Neural cell (in vitro differentiated cells): ENCODE data around the gene TBX2. TPM values are rescaled to one million over a fixed set of nuclear protein-coding genes. Genes with fewer than 3 reads are reported as not detected.

Experiments
- H2AFZ ChIP-seq: fragments of 200-600, 300-800 bp; sonication (generic), shearing (Covaris generic); 2 replicates; pipeline ENCODE4 v1.6.0; 2014; ENCODE audit warnings: low read depth, mild to moderate bottlenecking, antibody characterized with exemption, low read length, moderate library complexity
- H3F3A ChIP-seq: fragments of 200-600 bp; shearing (Covaris generic); 2 replicates; pipeline ENCODE4 v1.6.1; 2016; ENCODE audit warnings: mild to moderate bottlenecking, moderate library complexity, mixed read lengths, antibody characterized with exemption, low read length; ENCODE audit not compliant: insufficient read depth, poor library complexity, severe bottlenecking
- H3K27ac ChIP-seq: fragments of 200-600, 300-800 bp; sonication (generic), shearing (Covaris generic); 2 replicates; pipeline ENCODE4 v1.5.1; 2014; ENCODE audit warnings: mild to moderate bottlenecking, low read length, moderate library complexity
- H3K27me3 ChIP-seq: fragments of 300-800, 200-600 bp; sonication (generic), shearing (Covaris generic); 2 replicates; pipeline ENCODE4 v1.6.0; 2014; ENCODE audit warnings: mild to moderate bottlenecking, low read depth, low read length, moderate library complexity; ENCODE audit not compliant: insufficient read depth
- H3K36me3 ChIP-seq: fragments of 300-800, 200-600 bp; sonication (generic), shearing (Covaris generic); 2 replicates; pipeline ENCODE4 v1.5.1; 2014; ENCODE audit warnings: mild to moderate bottlenecking, antibody characterized with exemption, low read length, moderate library complexity; ENCODE audit not compliant: insufficient read depth
- H3K4me2 ChIP-seq: fragments of 300-800, 200-600 bp; sonication (generic), shearing (Covaris generic); 2 replicates; pipeline ENCODE4 v1.6.0; 2014; ENCODE audit warnings: mild to moderate bottlenecking, low read length
- H3K4me3 ChIP-seq: fragments of 300-800, 200-600 bp; sonication (generic), shearing (Covaris generic); 2 replicates; pipeline ENCODE4 v1.5.1; 2014; ENCODE audit warnings: mild to moderate bottlenecking, low read length, moderate library complexity
- H3K79me2 ChIP-seq: fragments of 200-600 bp; shearing (Covaris generic); replicated peaks from 2 replicates; pipeline ENCODE4 v1.6.0; 2014; ENCODE audit warnings: mild to moderate bottlenecking, low read length, moderate library complexity; ENCODE audit not compliant: insufficient read depth
- H3K9ac ChIP-seq: fragments of 300-800, 200-600 bp; sonication (generic), shearing (Covaris generic); 2 replicates; pipeline ENCODE4 v1.6.1; 2016; ENCODE audit warnings: mild to moderate bottlenecking, low read length, mixed read lengths
- H3K9me2 ChIP-seq: fragments of 200-600 bp; shearing (Covaris generic); 2 replicates; pipeline ENCODE4 v1.6.1; 2016; ENCODE audit warnings: mild to moderate bottlenecking, low read length, mixed read lengths; ENCODE audit not compliant: insufficient read depth
- H3K9me3 ChIP-seq: fragments of 200-600, 300-800 bp; sonication (generic), shearing (Covaris generic); 2 replicates; pipeline ENCODE4 v1.6.1; 2016; ENCODE audit warnings: mild to moderate bottlenecking, mixed run types, low read length, moderate library complexity, mixed read lengths
- H4K20me1 ChIP-seq: fragments of 200-600 bp; shearing (Covaris generic); 2 replicates; pipeline ENCODE4 v1.6.1; 2016; ENCODE audit warnings: mild to moderate bottlenecking, mixed run types; ENCODE audit not compliant: insufficient read depth
- CTCF ChIP-seq: fragments of 450-650 bp; IDR thresholded peaks from 2 replicates; pipeline ENCODE4 v1.5.1; 2014; ENCODE audit warnings: antibody characterized with exemption, mild to moderate bottlenecking, moderate library complexity; ENCODE audit not compliant: poor library complexity, severe bottlenecking
- EP300 ChIP-seq: fragments of 450-650 bp; conservative IDR thresholded peaks from 2 replicates; pipeline ENCODE4 v1.6.1; 2014; ENCODE audit warnings: antibody characterized with exemption, mild to moderate bottlenecking, moderate library complexity; ENCODE audit not compliant: poor library complexity, severe bottlenecking
- EZH2 ChIP-seq: fragments of 200-600, 300-800 bp; shearing (Covaris generic), sonication (generic); IDR thresholded peaks from 2 replicates; pipeline ENCODE4 v1.6.1; 2014; ENCODE audit warnings: antibody characterized with exemption, low read length, borderline replicate concordance, mild to moderate bottlenecking; ENCODE audit not compliant: insufficient read depth, poor library complexity, severe bottlenecking
- MXI1 ChIP-seq: fragments of 450-650 bp; conservative IDR thresholded peaks from 2 replicates; pipeline ENCODE4 v1.6.1; 2014; ENCODE audit warnings: antibody characterized with exemption, mild to moderate bottlenecking; ENCODE audit not compliant: poor library complexity, severe bottlenecking
- POLR2AphosphoS5 ChIP-seq: IDR thresholded peaks from 2 replicates; pipeline ENCODE4 v1.6.1; 2012
- RAD21 ChIP-seq: fragments of 450-650 bp; conservative IDR thresholded peaks from 2 replicates; pipeline ENCODE4 v1.6.1; 2014; ENCODE audit warnings: antibody characterized with exemption, mild to moderate bottlenecking, moderate library complexity
- REST ChIP-seq: IDR thresholded peaks from 2 replicates; pipeline ENCODE4 v1.6.1; 2012; ENCODE audit warnings: borderline replicate concordance
- SMC3 ChIP-seq: fragments of 450-650 bp; conservative IDR thresholded peaks from 2 replicates; pipeline ENCODE4 v1.6.1; 2014; ENCODE audit warnings: antibody characterized with exemption, mild to moderate bottlenecking, moderate library complexity; ENCODE audit not compliant: poor library complexity
- TAF1 ChIP-seq: IDR thresholded peaks from 2 replicates; pipeline ENCODE4 v1.6.1; 2012; ENCODE audit warnings: low read depth
- polyA plus RNA-seq: library from polyadenylated mRNA; depleted of rRNA; stranded (reverse); fragments of >200 nt; gene quantifications from 2 replicates; pipeline ENCODE4 v1.2.3, GENCODE V29; 2014

The TBX2 gene
- polyA plus RNA-seq, 1 donor from 2014 or later, result not detected

- Histone ChIP-seq H3K36me3 (no peaks in the 10 kb centered on the region), H3K4me2 (no peak overlapping the region), H3F3A (no peaks in the 10 kb centered on the region), H3K9ac (no peak overlapping the region), H3K4me3 (no peak overlapping the region), H4K20me1 (no peaks in the 10 kb centered on the region), H3K9me3 (no peaks in the 10 kb centered on the region), H3K27me3 (peaks cover 13% of the 10 kb centered on the region), H3K9me2 (no peaks in the 10 kb centered on the region), H2AFZ (no peak overlapping the region), H3K79me2 (no peaks in the 10 kb centered on the region), H3K27ac (no peak overlapping the region)
- TF ChIP-seq SMC3, result no peak
Observed at GRCh38 chr17:61418449-61418848, 18.8 kb downstream of the TBX2 start.

GRCh38 chr17:61419496-61420046 is 19.9 kb downstream of the TBX2 start:
- H3K27ac ChIP-seq, result no peak overlapping the region
- H3K4me3 ChIP-seq, result no peak overlapping the region
- H2AFZ ChIP-seq, result no peak overlapping the region
- no peaks in the 10 kb centered on the region for H4K20me1 ChIP-seq
- no peaks in the 10 kb centered on the region for H3K9me2 ChIP-seq
- TF ChIP-seq MXI1, result no peak
- TF ChIP-seq CTCF, result no peak
- no peak for TF ChIP-seq POLR2AphosphoS5
- no peak for TF ChIP-seq EP300
- TF ChIP-seq REST, result no peak
- TF ChIP-seq TAF1, result no peak
- no peak for TF ChIP-seq SMC3
- TF ChIP-seq RAD21, result no peak
- TF ChIP-seq EZH2, result no peak
- H3K27me3 ChIP-seq, result peaks cover 4% of the 10 kb centered on the region
- no peaks in the 10 kb centered on the region for H3K79me2 ChIP-seq
- no peaks in the 10 kb centered on the region for H3F3A ChIP-seq
- no peaks in the 10 kb centered on the region for H3K9me3 ChIP-seq
- H3K4me2 ChIP-seq, result no peak overlapping the region
- H3K9ac ChIP-seq, result no peak overlapping the region
- H3K36me3 ChIP-seq, result no peaks in the 10 kb centered on the region

DNA sequence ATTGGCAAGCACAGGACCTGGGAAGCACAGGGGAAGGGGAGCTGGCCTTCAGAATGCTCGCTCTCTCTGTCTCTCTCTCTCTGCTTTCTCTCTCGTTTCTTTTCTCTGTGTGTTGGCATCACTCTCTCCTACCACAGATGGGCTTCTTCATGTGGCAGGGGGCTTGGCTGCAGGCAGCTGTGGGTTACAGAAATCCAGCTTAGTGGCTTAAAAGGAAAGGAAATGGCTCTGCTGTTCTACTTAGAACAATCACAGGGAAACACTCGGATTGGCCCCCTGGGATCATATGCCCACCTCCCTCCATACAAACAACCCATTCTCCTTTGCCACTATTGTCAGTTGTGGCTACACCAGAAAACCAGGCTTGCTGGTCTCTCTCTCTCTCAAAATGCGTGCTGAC is 20.4 kb downstream of the TBX2 start:
- no peaks in the 10 kb centered on the region for H3K79me2 ChIP-seq
- H4K20me1 ChIP-seq, result no peaks in the 10 kb centered on the region
- no peaks in the 10 kb centered on the region for H3K36me3 ChIP-seq
- no peak overlapping the region for H3K9ac ChIP-seq
- no peak overlapping the region for H3K27ac ChIP-seq
- H3K9me3 ChIP-seq, result no peaks in the 10 kb centered on the region
- peaks cover 4% of the 10 kb centered on the region for H3K27me3 ChIP-seq
- no peaks in the 10 kb centered on the region for H3K9me2 ChIP-seq
- TF ChIP-seq MXI1 (no peak), EZH2 (no peak), POLR2AphosphoS5 (no peak), EP300 (no peak), SMC3 (no peak), REST (no peak), TAF1 (no peak), CTCF (no peak), RAD21 (no peak)
- H2AFZ ChIP-seq, result no peak overlapping the region
- no peak overlapping the region for H3K4me3 ChIP-seq
- H3K4me2 ChIP-seq, result no peak overlapping the region
- H3F3A ChIP-seq, result no peaks in the 10 kb centered on the region
